ENCODE results near the gene MAN1C1. TPM values are rescaled to one million over a fixed set of nuclear protein-coding genes. Genes with fewer than 3 reads are reported as not detected.

MAN1C1 gene
- total RNA-seq, 1 experiment from 2014 or later, result 1.2 TPM

DNA sequence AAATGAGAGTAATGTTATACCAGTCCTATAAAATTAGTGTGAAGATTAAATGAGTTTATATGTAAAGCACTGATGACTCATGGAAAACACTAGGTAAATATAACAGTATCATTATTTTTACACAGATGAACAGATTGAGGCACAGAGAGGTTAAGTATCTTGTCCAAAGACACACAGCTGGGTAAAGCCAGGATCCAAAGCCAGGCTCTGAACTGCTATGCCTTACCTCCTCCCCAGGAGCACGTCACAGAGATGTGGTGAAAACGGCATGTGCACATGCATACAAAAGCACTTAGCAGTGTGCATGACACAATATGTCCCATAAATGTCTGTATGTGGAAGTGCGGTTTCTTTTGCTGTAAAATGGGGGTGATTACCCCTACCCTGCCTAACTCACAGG is 56.9 kb downstream of the MAN1C1 start:
- ChIA-PET CTCF (no interaction called here), RAD21 (ENCODE audit: low non-redundant PET in 1 of 2, low total read pairs in 2 of 2, uncharacterized antibody in 2 of 2, unreplicated experiment in 2 of 2) (no interaction called here), POLR2A (no interaction called here)
- DNase-seq (ENCODE audit: low read depth, low spot score) (no peak), ATAC-seq (no peak)
- no peaks in the 10 kb centered on the region for H3K36me3 ChIP-seq (ENCODE audit: control insufficient read depth in 1 of 2, insufficient read depth in 2 of 2, low read length in 2 of 2)
- H3K4me1 ChIP-seq (ENCODE audit: control insufficient read depth in 1 of 2, insufficient read depth in 2 of 2, low read length in 2 of 2), result peaks cover 0 to 6% of the 10 kb centered on the region in 2 experiments; a peak in 1 of 4 replicates
- no peak overlapping the region for H3K4me3 ChIP-seq (replicated peaks in 1 of 2; ENCODE audit: low read depth in 1 of 2, low read length in 2 of 2)
- H3K9me2 ChIP-seq (ENCODE audit: insufficient read depth), result no peaks in the 10 kb centered on the region
- H2AFZ ChIP-seq (ENCODE audit: low read depth, low read length, poor library complexity, severe bottlenecking), result no peak overlapping the region
- no TSS peak for BruUV-seq (replicated peaks)
- no peaks in the 10 kb centered on the region for H3K79me2 ChIP-seq (ENCODE audit: insufficient read depth, low read length)
- H3K4me2 ChIP-seq (ENCODE audit: low read length), result no peak overlapping the region
- H3K9me3 ChIP-seq (ENCODE audit: control insufficient read depth in 1 of 2, insufficient read depth in 1 of 2, low read depth in 1 of 2, low read length in 2 of 2), result no peaks in the 10 kb centered on the region
- no peaks in the 10 kb centered on the region for H4K20me1 ChIP-seq (ENCODE audit: insufficient read depth)
- peaks cover 27% of the 10 kb centered on the region for H3K27me3 ChIP-seq (ENCODE audit: insufficient read depth, low read length)
- no peak for TF ChIP-seq TCF7L2 (IDR thresholded peaks at IDR 0.05; ENCODE audit: borderline replicate concordance, extremely low read depth, insufficient read depth, insufficient read length)
- TF ChIP-seq POLR2AphosphoS5 (IDR thresholded peaks at IDR 0.05; ENCODE audit: low read depth, low read length), result no peak
- no peak for TF ChIP-seq ZBTB33 (IDR thresholded peaks at IDR 0.05; ENCODE audit: extremely low read depth, insufficient replicate concordance, low read length)
- no peak for TF ChIP-seq ZNF274 (IDR thresholded peaks at IDR 0.05; ENCODE audit: low read depth, low read length)
- TF ChIP-seq EZH2 (IDR thresholded peaks at IDR 0.05), result no peak
- no peak for TF ChIP-seq CEBPB (IDR thresholded peaks at IDR 0.05; ENCODE audit: low read depth)
- no peak for TF ChIP-seq JUND (IDR thresholded peaks at IDR 0.05)
- TF ChIP-seq EZH2phosphoT487 (IDR thresholded peaks at IDR 0.05; ENCODE audit: borderline replicate concordance), result no peak
- intact Hi-C loops (cut with micrococcal nuclease), result no loop called here
- no peak overlapping the region for H3K27ac ChIP-seq (ENCODE audit: low read depth, low read length)
- no peak overlapping the region for H3K9ac ChIP-seq (ENCODE audit: low read length)

Data from HCT116 (cell line).